Fibroblast of the aortic adventitia (primary cell): ENCODE results near the gene SPOUT1. TPM values are rescaled to one million over a fixed set of nuclear protein-coding genes. Genes with fewer than 3 reads are reported as not detected.
"Not testable (repeated sequence)": the region's sequence is repeated elsewhere in the genome, so short reads cannot be mapped to it uniquely, and the experiment has no call there.

Source experiments
- DNase-seq: peaks from one replicate; pipeline ENCODE4 v3.0.0-alpha.2; 2010; ENCODE audit warnings: low read depth
- H3K4me3 ChIP-seq: 2 replicates; pipeline ENCODE4 v1.5.1; 2011; ENCODE audit warnings: low read depth, mild to moderate bottlenecking, control low read depth, low read length, moderate library complexity
- CTCF ChIP-seq: IDR thresholded peaks from 2 replicates; pipeline ENCODE4 v1.5.1; 2011; ENCODE audit warnings: mild to moderate bottlenecking, low read length, control low read depth, inconsistent platforms; ENCODE audit not compliant: insufficient read depth
- total RNA-seq: library from RNA; depleted of rRNA; stranded (reverse); fragments of >200 nt; gene quantifications from 2 replicates; pipeline ENCODE4 v1.2.3, GENCODE V29; 2012; ENCODE audit warnings: low replicate concordance

SPOUT1 gene
- total RNA-seq: 14.9 and 15.0 TPM in 2 replicates

GRCh38 chr9:128829477-128830251 is at the start of gene SPOUT1:
TSS of gene SPOUT1 (minus strand) at chr9:128829794. CDS start at chr9:128829780, 14 bp downstream.
- no peak for TF ChIP-seq CTCF
- DNase-seq: peak; percentile 83
- H3K4me3 ChIP-seq: peak within 1 kb of the TSS; percentile 89

- no peak for TF ChIP-seq CTCF
- no peak for DNase-seq
- H3K4me3 ChIP-seq: no peak overlapping the region
These were observed 48.3 kb upstream of the SPOUT1 start for GRCh38 chr9:128877852-128878251.

GRCh38 chr9:128870941-128871265 is 41.3 kb upstream of the SPOUT1 start:
- not testable (repeated sequence) for H3K4me3 ChIP-seq, DNase-seq

GRCh38 chr9:128870128-128870940 is 40.7 kb upstream of the SPOUT1 start:
- no peak for TF ChIP-seq CTCF
- H3K4me3 ChIP-seq: no peak overlapping the region
- no peak for DNase-seq

GRCh38 chr9:128863647-128864046 is 34.1 kb upstream of the SPOUT1 start:
- TF ChIP-seq CTCF: peak; percentile 92
- H3K4me3 ChIP-seq: no peak overlapping the region
- DNase-seq: peak; percentile 62

- no peak for TF ChIP-seq CTCF
- no peak for DNase-seq
- H3K4me3 ChIP-seq: no peak overlapping the region
These were observed 32.8 kb upstream of the SPOUT1 start for GRCh38 chr9:128862401-128862851.

GRCh38 chr9:128861501-128861900 is 31.9 kb upstream of the SPOUT1 start:
- no peak overlapping the region for H3K4me3 ChIP-seq
- no peak for TF ChIP-seq CTCF
- no peak for DNase-seq
